ENCODE data around the gene MAGEA1.

The MAGEA1 gene

GRCh38 chrX:153225438-153226098 is 46.5 kb downstream of the MAGEA1 start (continued):
- TF ChIP-seq ZNF214 (tag by site-specific recombination; IDR thresholded peaks at IDR 0.05; ENCODE audit: borderline replicate concordance) (no peak), ATF2 (tag by site-specific recombination; IDR thresholded peaks at IDR 0.05; ENCODE audit: low read depth) (no peak), ZEB2 (tag by site-specific recombination; IDR thresholded peaks at IDR 0.05) (no peak)

GRCh38 chrX:153226344-153227185 is 47.5 kb downstream of the MAGEA1 start:
- no peak overlapping the region for H3K4me3 ChIP-seq (ENCODE audit: low read depth, low read length)

More at GRCh38 chrX:153226344-153227185, 47.5 kb downstream of the MAGEA1 start:
- TF ChIP-seq ZNF112 (tag by site-specific recombination; IDR thresholded peaks at IDR 0.05), result no peak
- no peak for TF ChIP-seq ZNF677 (tag by site-specific recombination; IDR thresholded peaks at IDR 0.05)
- peak; percentile 60 for TF ChIP-seq KLF8 (tag by site-specific recombination; IDR thresholded peaks at IDR 0.05)
- peak; percentile 70 for TF ChIP-seq ZFHX2 (tag by site-specific recombination; conservative IDR thresholded peaks at IDR 0.05)
- TF ChIP-seq ZBTB44 (tag by site-specific recombination; IDR thresholded peaks at IDR 0.05), result no peak
- peak; percentile 83 for TF ChIP-seq EGR2 (tag by site-specific recombination; IDR thresholded peaks at IDR 0.05; ENCODE audit: low read depth)
- TF ChIP-seq ZFP41 (tag by site-specific recombination; IDR thresholded peaks at IDR 0.05; ENCODE audit: borderline replicate concordance), result no peak
- TF ChIP-seq OSR2 (tag by site-specific recombination; IDR thresholded peaks at IDR 0.05), result no peak
- TF ChIP-seq ZFP37 (tag by site-specific recombination; IDR thresholded peaks at IDR 0.05), result no peak
- no peak; the same call in 1 of the 2 replicates for TF ChIP-seq ZNF514 (tag by site-specific recombination; IDR thresholded peaks at IDR 0.05)
- TF ChIP-seq ZNF791 (tag by site-specific recombination; IDR thresholded peaks at IDR 0.05), result no peak
- no peak for TF ChIP-seq ZFP69B (tag by site-specific recombination; IDR thresholded peaks at IDR 0.05)
- TF ChIP-seq ZXDB (tag by site-specific recombination; IDR thresholded peaks at IDR 0.05), result no peak
- no peak for TF ChIP-seq YY1 (tag by site-specific recombination; IDR thresholded peaks at IDR 0.05)
- peak; percentile 100 for TF ChIP-seq KLF1 (tag by site-specific recombination; IDR thresholded peaks at IDR 0.05)
- TF ChIP-seq MEIS1 (CRISPR knock-in tag; IDR thresholded peaks at IDR 0.05; ENCODE audit: borderline replicate concordance), result no peak
- TF ChIP-seq ZBTB17 (tag by site-specific recombination; IDR thresholded peaks at IDR 0.05), result peak; percentile 91
- peak; percentile 96 for TF ChIP-seq KLF9 (tag by site-specific recombination; IDR thresholded peaks at IDR 0.05; ENCODE audit: low read depth)
- peak; percentile 34 for TF ChIP-seq SP3 (tag by site-specific recombination; IDR thresholded peaks at IDR 0.05)
- no peak for TF ChIP-seq KLF17 (tag by site-specific recombination; IDR thresholded peaks at IDR 0.05)
- TF ChIP-seq ZNF701 (tag by site-specific recombination; IDR thresholded peaks at IDR 0.05), result no peak
- no peak for TF ChIP-seq GLI4 (tag by site-specific recombination; IDR thresholded peaks at IDR 0.05)
- CTCF ChIA-PET, result interaction anchor here (1.6 kb wide), 1 partner anchor 172 kb away, joined by 3 read pairs; no protein-coding TSS in a partner anchor
- Histone ChIP-seq H3K9me3 (ENCODE audit: control insufficient read depth, insufficient read depth, low read depth, low read length) (no peaks in the 10 kb centered on the region), H3K27ac (ENCODE audit: extremely low read depth, low read depth, low read length) (no peak overlapping the region), H3K36me3 (ENCODE audit: control insufficient read depth in 2 of 2, insufficient read depth in 1 of 2, low read length in 2 of 2) (no peaks in the 10 kb centered on the region), H3K4me1 (ENCODE audit: control insufficient read depth, insufficient read depth, low read length) (no peaks in the 10 kb centered on the region)
- POLR2A ChIA-PET, result no interaction called here

All from HEK293 (cell line).